Glutamatergic neuron (in vitro differentiated cells): ENCODE measurements around the gene PDX1. TPM values are rescaled to one million over a fixed set of nuclear protein-coding genes. Genes with fewer than 3 reads are reported as not detected.

Source experiments
- DNase-seq: peaks from one replicate; pipeline ENCODE4 v3.0.0; 2022
- H3K27ac Mint-ChIP-seq: one replicate; pipeline ENCODE4 v1.8.0; 2020; ENCODE audit warnings: mild to moderate bottlenecking, mixed read lengths, inconsistent platforms; ENCODE audit not compliant: unreplicated experiment
- H3K27me3 Mint-ChIP-seq: one replicate; pipeline ENCODE4 v1.8.0; 2020; ENCODE audit warnings: mild to moderate bottlenecking, moderate library complexity, mixed read lengths, inconsistent platforms; ENCODE audit not compliant: unreplicated experiment
- H3K36me3 Mint-ChIP-seq: one replicate; pipeline ENCODE4 v1.8.0; 2020; ENCODE audit warnings: mild to moderate bottlenecking, mixed read lengths, inconsistent platforms; ENCODE audit not compliant: unreplicated experiment
- H3K4me1 Mint-ChIP-seq: one replicate; pipeline ENCODE4 v1.8.0; 2020; ENCODE audit warnings: mild to moderate bottlenecking, low read depth, mixed read lengths, inconsistent platforms; ENCODE audit not compliant: unreplicated experiment
- H3K4me3 Mint-ChIP-seq: one replicate; pipeline ENCODE4 v1.8.0; 2020; ENCODE audit warnings: mild to moderate bottlenecking, mixed read lengths, inconsistent platforms; ENCODE audit not compliant: unreplicated experiment
- H3K9me3 Mint-ChIP-seq: one replicate; pipeline ENCODE4 v1.8.0; 2020; ENCODE audit warnings: mild to moderate bottlenecking, moderate library complexity, mixed read lengths, inconsistent platforms; ENCODE audit not compliant: unreplicated experiment
- total RNA-seq: library from RNA; stranded (reverse); fragmentation: NEBNext Ultra II Directional; extraction: Animal tissue kit (Norgen Biotek cat#: 25700); gene quantifications from one replicate; pipeline ENCODE4 v1.2.1, GENCODE V29; 2021; ENCODE audit not compliant: unreplicated experiment
- TF ChIP-seq, protein P1 (sequence below): fragments of 200-600 bp; sonication (generic); IDR thresholded peaks from one replicate; pipeline ENCODE4 v1.5.0; 2021; ENCODE audit not compliant: partially characterized antibody, unreplicated experiment

Gene PDX1
- total RNA-seq, 1 donor from 2014 or later: not detected

DNA sequence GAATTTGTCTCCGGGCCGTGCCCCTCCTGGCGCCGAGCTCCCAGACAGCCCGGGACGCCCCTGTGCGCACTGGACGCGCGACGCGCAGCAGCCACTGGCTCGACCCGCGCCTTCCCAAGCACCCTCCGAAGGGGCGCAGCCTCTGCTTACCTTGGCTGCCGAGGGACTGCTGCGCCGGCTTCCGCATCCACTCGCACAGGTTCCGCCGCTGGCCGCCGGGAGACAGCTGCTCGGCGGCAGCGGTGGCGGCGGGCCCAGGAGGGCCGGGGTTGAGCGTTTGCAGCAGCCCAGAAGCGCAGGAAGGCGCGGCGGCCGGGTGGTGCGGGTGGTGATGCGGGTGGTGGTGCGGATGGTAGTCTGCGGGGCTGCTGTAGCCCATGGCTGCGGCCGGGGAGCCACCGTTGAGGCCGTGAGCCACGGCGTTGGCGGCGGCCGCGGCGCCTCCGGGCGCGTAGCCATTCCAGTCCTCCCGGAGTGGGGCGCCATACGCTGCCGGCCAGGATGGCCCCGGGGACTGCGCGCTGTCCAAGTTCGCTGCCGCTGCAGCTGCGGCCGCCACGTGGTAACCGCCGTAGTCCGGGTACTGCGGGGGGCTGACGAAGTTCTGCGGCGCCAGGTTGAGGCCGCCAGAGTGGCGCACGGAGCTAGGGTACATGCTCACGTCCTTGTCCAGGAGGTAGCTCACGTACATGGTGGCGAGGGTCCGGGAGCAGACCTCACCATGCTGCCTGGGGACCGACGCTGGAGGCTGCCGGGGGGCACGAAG, 48.7 kb downstream of the PDX1 start:
- no peak overlapping the region for H3K4me3 Mint-ChIP-seq
- peaks cover 15% of the 10 kb centered on the region for H3K4me1 Mint-ChIP-seq
- DNase-seq: peak; percentile 61
- peaks cover 25% of the 10 kb centered on the region for H3K9me3 Mint-ChIP-seq
- TF ChIP-seq, protein P1, sequence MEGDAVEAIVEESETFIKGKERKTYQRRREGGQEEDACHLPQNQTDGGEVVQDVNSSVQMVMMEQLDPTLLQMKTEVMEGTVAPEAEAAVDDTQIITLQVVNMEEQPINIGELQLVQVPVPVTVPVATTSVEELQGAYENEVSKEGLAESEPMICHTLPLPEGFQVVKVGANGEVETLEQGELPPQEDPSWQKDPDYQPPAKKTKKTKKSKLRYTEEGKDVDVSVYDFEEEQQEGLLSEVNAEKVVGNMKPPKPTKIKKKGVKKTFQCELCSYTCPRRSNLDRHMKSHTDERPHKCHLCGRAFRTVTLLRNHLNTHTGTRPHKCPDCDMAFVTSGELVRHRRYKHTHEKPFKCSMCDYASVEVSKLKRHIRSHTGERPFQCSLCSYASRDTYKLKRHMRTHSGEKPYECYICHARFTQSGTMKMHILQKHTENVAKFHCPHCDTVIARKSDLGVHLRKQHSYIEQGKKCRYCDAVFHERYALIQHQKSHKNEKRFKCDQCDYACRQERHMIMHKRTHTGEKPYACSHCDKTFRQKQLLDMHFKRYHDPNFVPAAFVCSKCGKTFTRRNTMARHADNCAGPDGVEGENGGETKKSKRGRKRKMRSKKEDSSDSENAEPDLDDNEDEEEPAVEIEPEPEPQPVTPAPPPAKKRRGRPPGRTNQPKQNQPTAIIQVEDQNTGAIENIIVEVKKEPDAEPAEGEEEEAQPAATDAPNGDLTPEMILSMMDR: no peak
- no peaks in the 10 kb centered on the region for H3K36me3 Mint-ChIP-seq
- H3K27me3 Mint-ChIP-seq: peaks cover 46% of the 10 kb centered on the region
- no peak overlapping the region for H3K27ac Mint-ChIP-seq

DNA sequence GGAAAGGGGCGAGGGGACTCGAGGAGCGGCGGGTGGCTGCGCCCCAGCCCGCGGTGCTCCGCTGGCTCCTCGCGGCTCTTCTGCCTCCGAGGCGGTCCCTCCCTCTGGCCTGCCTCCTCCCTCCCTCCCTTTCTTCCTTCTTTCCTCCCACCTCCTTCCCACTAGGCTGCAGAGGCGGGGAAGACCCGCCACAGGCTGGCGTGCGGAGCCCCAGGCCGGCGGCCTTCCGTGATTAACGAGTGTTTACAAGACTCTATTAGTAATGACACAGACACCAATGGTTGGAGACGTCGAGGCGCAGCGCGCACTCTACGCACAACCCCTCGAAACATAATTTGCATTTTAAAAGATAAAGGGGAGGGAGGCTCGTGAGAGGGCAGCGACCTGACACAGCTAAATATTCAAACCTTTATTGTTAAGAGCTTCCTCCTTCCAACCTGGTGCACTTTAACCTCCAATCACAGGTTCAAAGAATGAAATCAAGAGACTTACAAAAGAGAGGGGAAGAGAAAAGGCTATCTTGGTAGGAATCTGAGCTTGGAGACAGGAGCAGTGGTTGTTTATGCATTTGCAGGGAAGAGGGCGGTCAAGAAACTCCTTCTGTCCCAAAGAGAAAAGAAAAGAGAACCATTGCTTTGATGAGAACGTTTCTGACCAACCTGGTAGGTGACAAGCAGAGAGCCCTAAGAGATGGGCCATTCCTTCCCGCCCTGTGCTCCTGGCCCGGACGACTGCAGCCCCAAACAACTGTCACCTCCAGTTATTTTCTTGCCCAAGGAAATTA, 49.5 kb downstream of the PDX1 start, which contains the start of gene CDX2:
Gene CDX2 (minus strand): TSS at position 234 of the 784 bp plus-strand sequence. CDS start 309 bp downstream, outside the sequence.
- no peak within 1 kb of the TSS for H3K27ac Mint-ChIP-seq
- H3K4me3 Mint-ChIP-seq: peak within 1 kb of the TSS; percentile 35
- peaks cover 19% of the 10 kb centered on the region for H3K4me1 Mint-ChIP-seq
- TF ChIP-seq, protein P1: no peak
- H3K36me3 Mint-ChIP-seq: no peaks in the 10 kb centered on the region
- H3K27me3 Mint-ChIP-seq: peaks cover 43% of the 10 kb centered on the region
- H3K9me3 Mint-ChIP-seq: peaks cover 26% of the 10 kb centered on the region
- DNase-seq: peak; percentile 33

DNA sequence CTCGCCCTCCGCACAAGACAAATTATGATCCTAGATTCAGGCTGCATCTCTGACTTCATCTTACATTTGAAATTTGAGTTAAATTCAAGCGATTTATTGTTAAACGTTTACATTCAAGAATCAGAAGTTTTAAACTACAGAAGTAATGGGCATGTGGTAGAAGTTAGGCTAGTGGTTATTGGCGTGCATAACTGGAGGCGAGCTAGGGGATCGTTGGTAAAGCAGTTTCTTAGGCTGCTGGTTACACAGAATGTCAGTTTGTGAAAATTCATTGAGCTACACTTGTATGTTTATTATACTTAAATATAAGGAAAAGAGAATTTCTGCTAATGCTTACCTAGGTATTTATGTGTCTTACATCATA, 50.0 kb downstream of the PDX1 start:
- Mint-ChIP-seq H3K4me1 (peaks cover 19% of the 10 kb centered on the region), H3K4me3 (peak overlapping the region; percentile 35), H3K27ac (no peak overlapping the region), H3K36me3 (no peaks in the 10 kb centered on the region), H3K27me3 (peaks cover 45% of the 10 kb centered on the region), H3K9me3 (peaks cover 27% of the 10 kb centered on the region)
- TF ChIP-seq, protein P1: no peak
- no peak for DNase-seq

DNA sequence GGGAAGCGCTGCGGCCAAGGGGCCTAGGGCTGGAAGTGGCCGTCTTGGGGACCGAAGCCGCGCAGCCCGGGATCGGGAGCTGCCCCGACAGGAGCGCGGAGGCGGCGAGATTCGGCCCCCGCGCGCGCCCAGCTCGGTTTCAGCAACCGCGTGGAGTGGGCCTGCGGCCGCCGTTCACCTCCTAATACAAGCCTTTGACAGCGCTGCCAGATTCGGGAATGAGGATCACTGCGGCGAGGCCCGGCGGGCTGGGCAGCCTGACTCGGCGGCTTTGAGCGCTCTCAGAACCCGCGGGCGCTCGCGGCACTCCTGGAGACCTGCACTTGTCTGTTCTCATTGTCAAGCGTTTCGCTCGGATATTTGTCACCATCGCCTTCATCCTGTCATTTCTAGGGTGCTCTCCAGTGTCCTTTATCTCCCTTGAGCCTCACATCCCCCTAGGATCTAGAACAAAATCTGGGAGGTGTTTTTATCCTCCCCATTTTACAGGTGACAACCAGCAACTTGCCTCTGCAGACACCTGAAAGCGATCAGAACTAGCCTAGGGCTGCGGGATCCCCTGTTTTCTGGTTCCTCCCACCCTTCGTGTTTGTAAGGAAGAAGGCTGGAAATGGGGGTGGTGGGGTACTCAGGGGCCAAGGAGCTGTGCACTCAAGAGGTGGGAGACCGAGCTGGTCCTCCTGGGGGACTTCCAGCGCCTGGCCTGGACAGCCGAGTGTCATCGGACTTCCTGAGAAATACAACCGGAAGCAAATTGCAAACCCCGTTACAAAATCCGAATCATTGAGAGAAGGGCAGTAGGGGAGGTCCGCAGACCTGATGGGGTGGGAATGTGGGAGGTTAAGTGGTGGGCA, 50.8 kb downstream of the PDX1 start:
- peaks cover 46% of the 10 kb centered on the region for H3K27me3 Mint-ChIP-seq
- peaks cover 21% of the 10 kb centered on the region for H3K4me1 Mint-ChIP-seq
- TF ChIP-seq, protein P1: no peak

More for the DNA sequence above, 50.8 kb downstream of the PDX1 start:
- no peaks in the 10 kb centered on the region for H3K36me3 Mint-ChIP-seq
- peak; percentile 25 for DNase-seq
- peaks cover 26% of the 10 kb centered on the region for H3K9me3 Mint-ChIP-seq
- no peak overlapping the region for H3K4me3 Mint-ChIP-seq
- H3K27ac Mint-ChIP-seq: no peak overlapping the region
